Stomach (tissue), 4 donors: Measurements from ENCODE around the gene BABAM2.

Experiments
- CTCF ChIP-seq, 7 experiments: fragments of 450-650 bp in 4 of 7; fragments of 200-600 bp in 3 of 7; sonication (generic) in 3 of 7; IDR thresholded peaks; one replicate each; pipeline ENCODE4 v1.5.1; 2016 to 2019; ENCODE audit warnings: antibody characterized with exemption in 7 of 7, control low read depth in 2 of 7, mild to moderate bottlenecking in 1 of 7
- POLR2A ChIP-seq, 4 donors: fragments of 450-650 bp; IDR thresholded peaks; one replicate each; pipeline ENCODE4 v1.6.1; 2016; ENCODE audit warnings: antibody characterized with exemption in 4 of 4, control low read depth in 2 of 4, mild to moderate bottlenecking in 1 of 4, moderate library complexity in 1 of 4

- no peak for TF ChIP-seq POLR2A (IDR thresholded peaks at IDR 0.05)
- TF ChIP-seq CTCF (IDR thresholded peaks at IDR 0.05) = no peak
Measured at GRCh38 chr2:28054916-28055315, 164.4 kb downstream of the BABAM2 start.
